Natural killer cell (primary cell): ENCODE data around the gene ZSCAN12. TPM values are rescaled to one million over a fixed set of nuclear protein-coding genes. Genes with fewer than 3 reads are reported as not detected.
A peak's percentile ranks its signal among the peaks of the same experiment; 100 is the strongest.

Source experiments
- ATAC-seq, 3 donors: fragments of 150-1000 bp in 2 of 3; fragments of 200-7000 bp in 1 of 3; cut with Tn5 transposase; 1 replicate in 1 of 3; 2 replicates in 2 of 3; pipeline ENCODE4 v1.10.0; 2021; ENCODE audit warnings: mild to moderate bottlenecking in 2 of 3, moderate library complexity in 2 of 3
- DNase-seq, 2 donors: peaks; one replicate each; pipeline versions ENCODE4 v3.0.0 to v3.0.0-alpha.2; 2013 to 2021; ENCODE audit warnings: mixed read lengths in 1 of 2
- H3K27ac ChIP-seq: one replicate; pipeline ENCODE4 v1.5.1; 2013; ENCODE audit warnings: mild to moderate bottlenecking, low read length
- H3K27me3 ChIP-seq: one replicate; pipeline ENCODE4 v1.6.1; 2013; ENCODE audit warnings: low read length; ENCODE audit not compliant: control insufficient read depth, insufficient read depth
- H3K36me3 ChIP-seq: one replicate; pipeline ENCODE4 v1.6.1; 2013; ENCODE audit warnings: low read length; ENCODE audit not compliant: control insufficient read depth, insufficient read depth
- H3K4me1 ChIP-seq: one replicate; pipeline ENCODE4 v1.6.1; 2013; ENCODE audit warnings: low read length; ENCODE audit not compliant: control insufficient read depth, insufficient read depth
- H3K4me3 ChIP-seq: one replicate; pipeline ENCODE4 v1.5.1; 2013; ENCODE audit warnings: low read length
- H3K9me3 ChIP-seq: one replicate; pipeline ENCODE4 v1.6.1; 2013; ENCODE audit warnings: low read length; ENCODE audit not compliant: control insufficient read depth, insufficient read depth
- H3K27ac Mint-ChIP-seq, 2 donors: one replicate each; pipeline ENCODE4 v1.8.0; 2022; ENCODE audit warnings: mild to moderate bottlenecking in 2 of 2, mixed read lengths in 2 of 2, moderate library complexity in 1 of 2
- H3K27me3 Mint-ChIP-seq, 2 donors: one replicate each; pipeline ENCODE4 v1.8.0; 2022; ENCODE audit warnings: low read depth in 2 of 2, mixed read lengths in 2 of 2
- H3K36me3 Mint-ChIP-seq: one replicate; pipeline ENCODE4 v1.8.0; 2022; ENCODE audit warnings: mixed read lengths
- H3K4me1 Mint-ChIP-seq, 2 donors: one replicate each; pipeline ENCODE4 v1.8.0; 2022; ENCODE audit warnings: mixed read lengths in 2 of 2
- H3K4me3 Mint-ChIP-seq: one replicate; pipeline ENCODE4 v1.8.0; 2022; ENCODE audit warnings: mild to moderate bottlenecking, moderate library complexity, mixed read lengths
- H3K9me3 Mint-ChIP-seq, 2 donors: one replicate each; pipeline ENCODE4 v1.8.0; 2022; ENCODE audit warnings: mixed read lengths in 2 of 2
- WGBS: methylation state at CpG from one replicate; pipeline ENCODE4 v1.1.7; 2013; ENCODE audit warnings: missing lambda C conversion rate; ENCODE audit not compliant: insufficient coverage; 5-methylcytosine and 5-hydroxymethylcytosine counted together
- intact Hi-C: fragments of 100-400 bp; cut with micrococcal nuclease; formaldehyde crosslinking; loops from one replicate; pipeline ENCODE4 v1.14.2; 2022
- total RNA-seq, 4 donors: library from RNA; stranded (reverse); fragments of 120-200 nt in 1 of 4; gene quantifications; one replicate each; pipeline versions ENCODE4 v1.2.3 to v1.2.4, GENCODE V29; 2013 to 2022
- TF ChIP-seq, protein P1 (sequence below): fragments of 200-600 bp; IDR thresholded peaks from one replicate; pipeline ENCODE4 v1.8.0; 2022; ENCODE audit warnings: antibody characterized with exemption

Gene ZSCAN12
- total RNA-seq, 3 donors from 2014 or later (not counting 1 experiment from before 2014, with no cell fraction given) = 3.5 to 4.9 (median 3.9) TPM

GRCh38 chr6:28354688-28355554, 44.6 kb downstream of the ZSCAN12 start:
- Mint-ChIP-seq H3K4me3 (peak overlapping the region; percentile 96), H3K4me1 (peaks cover 31 to 34% of the 10 kb centered on the region in 2 donors), H3K27me3 (no peaks in the 10 kb centered on the region), H3K36me3 (no peaks in the 10 kb centered on the region), H3K9me3 (no peaks in the 10 kb centered on the region), H3K27ac (peak overlapping the region; percentile 81 to 93)
- H3K4me3 ChIP-seq = no peak overlapping the region
- intact Hi-C loops = loop anchor here (5.0 to 10.0 kb wide), 2 partner anchors 273 to 460 kb away; partner anchors contain the start of gene ZNF165
- no peaks in the 10 kb centered on the region for H3K36me3 ChIP-seq
- peaks cover 27% of the 10 kb centered on the region for H3K4me1 ChIP-seq
- no peak for ATAC-seq
- TF ChIP-seq, protein P1, sequence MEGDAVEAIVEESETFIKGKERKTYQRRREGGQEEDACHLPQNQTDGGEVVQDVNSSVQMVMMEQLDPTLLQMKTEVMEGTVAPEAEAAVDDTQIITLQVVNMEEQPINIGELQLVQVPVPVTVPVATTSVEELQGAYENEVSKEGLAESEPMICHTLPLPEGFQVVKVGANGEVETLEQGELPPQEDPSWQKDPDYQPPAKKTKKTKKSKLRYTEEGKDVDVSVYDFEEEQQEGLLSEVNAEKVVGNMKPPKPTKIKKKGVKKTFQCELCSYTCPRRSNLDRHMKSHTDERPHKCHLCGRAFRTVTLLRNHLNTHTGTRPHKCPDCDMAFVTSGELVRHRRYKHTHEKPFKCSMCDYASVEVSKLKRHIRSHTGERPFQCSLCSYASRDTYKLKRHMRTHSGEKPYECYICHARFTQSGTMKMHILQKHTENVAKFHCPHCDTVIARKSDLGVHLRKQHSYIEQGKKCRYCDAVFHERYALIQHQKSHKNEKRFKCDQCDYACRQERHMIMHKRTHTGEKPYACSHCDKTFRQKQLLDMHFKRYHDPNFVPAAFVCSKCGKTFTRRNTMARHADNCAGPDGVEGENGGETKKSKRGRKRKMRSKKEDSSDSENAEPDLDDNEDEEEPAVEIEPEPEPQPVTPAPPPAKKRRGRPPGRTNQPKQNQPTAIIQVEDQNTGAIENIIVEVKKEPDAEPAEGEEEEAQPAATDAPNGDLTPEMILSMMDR = no peak
- 95% methylated on average over 10 of the region's 10 CpGs for WGBS
- no peaks in the 10 kb centered on the region for H3K9me3 ChIP-seq
- H3K27me3 ChIP-seq = no peaks in the 10 kb centered on the region
- H3K27ac ChIP-seq = no peak overlapping the region
- no peak for DNase-seq

GRCh38 chr6:28353981-28354676, 45.4 kb downstream of the ZSCAN12 start:
- no peaks in the 10 kb centered on the region for H3K36me3 ChIP-seq
- 91% methylated on average over 11 of the region's 11 CpGs for WGBS
- no peak for ATAC-seq
- TF ChIP-seq, protein P1 = no peak
- Mint-ChIP-seq H3K9me3 (no peaks in the 10 kb centered on the region), H3K4me3 (no peak overlapping the region), H3K27ac (no peak overlapping the region), H3K36me3 (no peaks in the 10 kb centered on the region), H3K4me1 (peaks cover 39 to 40% of the 10 kb centered on the region in 2 donors), H3K27me3 (no peaks in the 10 kb centered on the region)
- no peak overlapping the region for H3K27ac ChIP-seq
- DNase-seq = no peak
- intact Hi-C loops = loop anchor here (10.0 kb wide), 1 partner anchor 459 kb away; a partner anchor contains a TSS
- H3K9me3 ChIP-seq = no peaks in the 10 kb centered on the region
- H3K27me3 ChIP-seq = no peaks in the 10 kb centered on the region
- H3K4me1 ChIP-seq = peaks cover 27% of the 10 kb centered on the region
- no peak overlapping the region for H3K4me3 ChIP-seq

GRCh38 chr6:28353356-28353755, 46.2 kb downstream of the ZSCAN12 start:
- Mint-ChIP-seq H3K27ac (no peak overlapping the region), H3K36me3 (no peaks in the 10 kb centered on the region), H3K27me3 (no peaks in the 10 kb centered on the region), H3K4me1 (peaks cover 39 to 40% of the 10 kb centered on the region in 2 donors), H3K4me3 (no peak overlapping the region), H3K9me3 (no peaks in the 10 kb centered on the region)
- ATAC-seq (no peak), DNase-seq (no peak)
- TF ChIP-seq, protein P1 = no peak
- Histone ChIP-seq H3K36me3 (no peaks in the 10 kb centered on the region), H3K9me3 (no peaks in the 10 kb centered on the region), H3K27me3 (no peaks in the 10 kb centered on the region), H3K4me3 (no peak overlapping the region), H3K27ac (no peak overlapping the region), H3K4me1 (peaks cover 27% of the 10 kb centered on the region)
- 91% methylated on average over 3 of the region's 3 CpGs for WGBS
- intact Hi-C loops = loop anchor here (10.0 kb wide), 1 partner anchor 459 kb away; a partner anchor contains a TSS
